IPS DF 6.9 (cell line): ENCODE results near the gene FUT7.

Source experiments
- DNase-seq: peaks from one replicate; pipeline ENCODE4 v3.0.0-alpha.2; 2013; ENCODE audit warnings: low read depth, low spot score
- H3K27ac ChIP-seq: one replicate; pipeline ENCODE4 v1.5.1; 2013; ENCODE audit warnings: low read length, control low read depth
- H3K27me3 ChIP-seq: 2 replicates; pipeline ENCODE4 v1.6.1; 2013; ENCODE audit warnings: mild to moderate bottlenecking, low read length; ENCODE audit not compliant: control insufficient read depth, insufficient read depth
- H3K36me3 ChIP-seq: 2 replicates; pipeline ENCODE4 v1.6.1; 2013; ENCODE audit warnings: low read length; ENCODE audit not compliant: control insufficient read depth, insufficient read depth
- H3K4me1 ChIP-seq: 2 replicates; pipeline ENCODE4 v1.6.1; 2013; ENCODE audit warnings: low read length; ENCODE audit not compliant: control insufficient read depth, insufficient read depth
- H3K4me3 ChIP-seq: 2 replicates; pipeline ENCODE4 v1.5.1; 2013; ENCODE audit warnings: mild to moderate bottlenecking, low read length
- H3K9me3 ChIP-seq: 2 replicates; pipeline ENCODE4 v1.6.1; 2013; ENCODE audit warnings: low read length, inconsistent platforms; ENCODE audit not compliant: control insufficient read depth, insufficient read depth
- WGBS: extraction: QIAGEN DNeasy Blood & Tissue Kit; methylation state at CpG from one replicate; pipeline ENCODE4 v1.1.7; 2013; ENCODE audit warnings: mixed read lengths, missing lambda C conversion rate; ENCODE audit not compliant: insufficient read length, insufficient coverage; 5-methylcytosine and 5-hydroxymethylcytosine counted together

FUT7 gene

DNA sequence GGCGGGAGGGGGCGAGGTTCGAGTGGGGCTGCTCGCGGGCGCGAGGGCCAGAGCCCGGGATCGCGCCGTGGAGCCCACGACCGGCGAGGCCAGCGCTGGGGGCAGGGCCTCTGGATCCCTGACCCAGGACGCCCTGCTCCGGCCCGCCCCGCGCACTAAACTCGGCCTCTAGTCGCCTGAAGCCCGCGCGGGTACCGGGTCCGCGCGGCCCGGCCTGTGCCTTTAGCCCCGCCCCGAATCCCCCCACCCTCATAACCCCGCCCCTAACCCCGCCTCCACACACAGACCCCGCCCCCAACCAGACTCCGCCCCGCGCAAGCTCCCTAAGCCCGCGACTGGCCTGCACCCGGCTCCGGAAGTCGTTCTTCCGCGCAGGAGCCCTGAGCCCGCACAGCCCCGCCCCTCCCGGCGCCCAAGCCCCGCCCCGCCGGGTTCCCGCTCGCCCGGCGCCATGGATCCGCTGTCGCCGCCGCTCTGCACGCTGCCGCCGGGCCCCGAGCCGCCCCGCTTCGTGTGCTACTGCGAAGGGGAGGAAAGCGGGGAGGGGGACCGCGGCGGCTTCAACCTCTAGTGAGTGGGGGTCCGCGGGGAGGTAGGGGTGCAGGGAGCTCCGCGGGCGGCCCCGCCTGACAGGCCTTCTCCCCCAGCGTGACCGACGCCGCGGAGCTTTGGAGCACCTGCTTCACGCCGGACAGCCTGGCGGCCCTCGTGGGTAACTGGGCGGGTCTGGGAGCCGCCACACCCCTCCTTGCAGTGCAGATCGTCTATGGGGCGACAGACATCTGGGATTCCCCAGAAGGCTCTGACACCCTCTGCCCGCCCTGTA is 39.7 kb downstream of the FUT7 start, which contains the start of gene PAXX:
PAXX (plus strand) TSS at position 430 of the 826 bp plus-strand sequence; CDS start at position 452, 22 bp downstream.
- H3K9me3 ChIP-seq: no peaks in the 10 kb centered on the region
- H3K27me3 ChIP-seq: no peaks in the 10 kb centered on the region; the same call in 1 of the 2 replicates
- no peak for DNase-seq
- H3K4me3 ChIP-seq: peak within 1 kb of the TSS; percentile 75
- peaks cover 15% of the 10 kb centered on the region for H3K4me1 ChIP-seq
- H3K36me3 ChIP-seq: no peaks in the 10 kb centered on the region; the same call in 1 of the 2 replicates
- no CpG with 5 or more reads among the region's 92 CpGs for WGBS
- no peak within 1 kb of the TSS for H3K27ac ChIP-seq

DNA sequence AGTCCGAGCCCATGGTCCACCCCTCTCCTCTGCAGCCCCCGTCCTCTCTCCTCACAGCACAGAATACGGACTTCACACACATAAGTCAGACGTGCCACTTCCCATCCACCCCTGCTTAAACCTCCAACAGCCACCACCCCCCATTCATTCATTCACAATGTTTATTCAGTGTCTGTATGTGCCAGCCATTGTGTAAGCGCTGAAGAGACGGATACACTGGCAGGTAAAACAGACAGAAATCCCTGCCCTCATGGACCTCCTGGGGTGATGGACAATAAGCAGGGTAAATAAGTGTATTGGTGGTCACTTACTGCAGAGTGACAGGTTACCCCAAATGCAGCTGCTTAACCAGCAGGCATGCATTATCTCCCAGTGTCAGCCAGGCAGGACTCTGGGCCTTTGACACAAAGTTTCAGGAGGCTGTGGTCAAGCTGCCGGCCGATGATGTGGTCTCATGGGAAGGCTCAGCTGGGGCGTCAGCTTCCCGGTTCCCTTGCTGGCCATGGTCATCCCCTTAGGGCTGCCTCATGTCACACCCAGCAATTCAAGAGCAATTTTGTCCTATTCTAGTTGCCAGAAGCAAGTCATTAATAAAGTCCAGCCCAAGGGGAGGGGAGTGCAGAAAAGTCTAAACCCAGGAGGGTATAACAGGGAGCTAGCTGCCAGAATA is 41.5 kb downstream of the FUT7 start:
- Histone ChIP-seq H3K27ac (no peak overlapping the region), H3K4me3 (no peak overlapping the region), H3K36me3 (no peaks in the 10 kb centered on the region; the same call in 1 of the 2 replicates), H3K27me3 (peaks cover 4% of the 10 kb centered on the region; the same call in 1 of the 2 replicates), H3K9me3 (no peaks in the 10 kb centered on the region), H3K4me1 (peaks cover 7% of the 10 kb centered on the region)
- DNase-seq: no peak
- WGBS: no CpG with 5 or more reads among the region's 10 CpGs

DNA sequence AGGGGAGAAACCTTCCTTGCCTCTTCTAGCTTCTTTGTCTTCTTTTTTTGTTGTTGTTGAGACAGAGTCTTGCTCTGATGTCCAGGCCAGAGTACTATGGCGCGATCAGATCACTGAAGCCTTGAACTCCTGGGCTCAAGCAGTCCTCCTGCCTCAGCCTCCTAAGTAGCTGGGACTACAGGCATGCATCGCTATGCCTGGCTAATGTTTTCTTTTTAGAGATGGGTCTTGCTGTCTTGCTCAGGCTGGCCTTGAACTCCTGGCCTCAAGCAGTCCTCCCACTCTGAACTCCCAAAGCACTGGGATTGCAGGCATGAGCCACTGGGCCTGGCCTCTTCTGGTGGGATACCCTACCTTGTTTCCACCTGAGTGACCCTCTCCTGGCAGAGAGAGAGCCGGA is 43.0 kb downstream of the FUT7 start:
- no peaks in the 10 kb centered on the region; the same call in 1 of the 2 replicates for H3K36me3 ChIP-seq
- no peaks in the 10 kb centered on the region for H3K9me3 ChIP-seq
- DNase-seq: no peak
- no peak overlapping the region for H3K27ac ChIP-seq
- peaks cover 3% of the 10 kb centered on the region; the same call in 1 of the 2 replicates for H3K4me1 ChIP-seq
- WGBS: no CpG with 5 or more reads among the region's 4 CpGs
- H3K27me3 ChIP-seq: peaks cover 8% of the 10 kb centered on the region; the same call in 1 of the 2 replicates
- no peak overlapping the region for H3K4me3 ChIP-seq

DNA sequence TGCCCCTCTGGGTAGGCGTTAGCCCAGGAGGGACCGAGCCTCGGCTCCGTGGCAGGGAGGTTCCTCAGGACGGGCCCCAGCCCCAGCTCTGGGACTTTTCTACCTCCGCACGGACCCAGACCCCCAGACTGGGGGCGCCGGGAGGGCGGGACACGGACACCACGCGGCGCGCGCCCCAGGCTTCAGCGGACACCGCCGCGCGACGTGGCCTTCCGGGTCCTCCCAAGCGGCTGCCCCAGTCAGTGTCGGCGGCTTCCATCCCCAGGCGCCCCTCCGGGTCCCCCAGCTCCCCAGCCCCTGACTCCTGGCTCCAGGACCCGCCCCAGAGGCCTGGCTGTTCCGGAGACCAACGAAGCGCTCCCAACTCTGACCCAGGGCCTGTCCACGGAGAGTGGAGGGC is 46.0 kb downstream of the FUT7 start:
- Histone ChIP-seq H3K27ac (no peak overlapping the region), H3K9me3 (no peaks in the 10 kb centered on the region), H3K36me3 (no peaks in the 10 kb centered on the region), H3K4me3 (no peak overlapping the region; the same call in 1 of the 2 replicates), H3K27me3 (peaks cover 8% of the 10 kb centered on the region; the same call in 1 of the 2 replicates), H3K4me1 (no peaks in the 10 kb centered on the region; the same call in 1 of the 2 replicates)
- no peak for DNase-seq
- WGBS: no CpG with 5 or more reads among the region's 33 CpGs

DNA sequence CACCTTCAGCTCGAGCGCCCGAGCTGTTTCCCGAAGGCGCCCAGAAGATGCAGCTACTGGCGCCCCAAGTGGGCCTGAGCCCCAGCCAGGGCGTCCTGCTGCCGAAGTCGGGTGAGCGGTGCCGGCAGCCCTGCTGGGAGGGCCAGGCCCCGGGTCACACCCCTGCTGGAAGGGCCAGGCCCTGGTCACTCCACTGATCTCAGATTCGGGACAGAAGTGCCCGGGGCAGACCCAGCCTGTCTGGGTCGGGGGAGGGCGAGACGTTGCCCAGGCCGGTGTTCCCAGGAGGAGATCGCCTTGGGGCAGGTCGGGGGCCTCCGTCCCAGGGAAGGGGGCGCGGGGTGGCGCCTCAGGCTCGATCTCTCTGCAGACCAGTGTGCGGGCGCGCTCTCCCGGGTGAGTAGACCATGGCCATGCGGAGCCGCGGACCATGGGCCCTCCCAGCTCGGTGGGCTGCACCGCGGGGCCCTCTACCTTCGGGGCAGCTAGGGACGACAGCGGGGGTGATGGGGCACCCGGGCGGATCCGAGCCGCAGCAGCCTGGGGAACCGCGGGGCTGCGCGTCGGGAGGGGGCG is 46.8 kb downstream of the FUT7 start:
- no peaks in the 10 kb centered on the region; the same call in 1 of the 2 replicates for H3K4me1 ChIP-seq
- no CpG with 5 or more reads among the region's 48 CpGs for WGBS
- peak overlapping the region; percentile 10; the same call in 1 of the 2 replicates for H3K4me3 ChIP-seq

DNA sequence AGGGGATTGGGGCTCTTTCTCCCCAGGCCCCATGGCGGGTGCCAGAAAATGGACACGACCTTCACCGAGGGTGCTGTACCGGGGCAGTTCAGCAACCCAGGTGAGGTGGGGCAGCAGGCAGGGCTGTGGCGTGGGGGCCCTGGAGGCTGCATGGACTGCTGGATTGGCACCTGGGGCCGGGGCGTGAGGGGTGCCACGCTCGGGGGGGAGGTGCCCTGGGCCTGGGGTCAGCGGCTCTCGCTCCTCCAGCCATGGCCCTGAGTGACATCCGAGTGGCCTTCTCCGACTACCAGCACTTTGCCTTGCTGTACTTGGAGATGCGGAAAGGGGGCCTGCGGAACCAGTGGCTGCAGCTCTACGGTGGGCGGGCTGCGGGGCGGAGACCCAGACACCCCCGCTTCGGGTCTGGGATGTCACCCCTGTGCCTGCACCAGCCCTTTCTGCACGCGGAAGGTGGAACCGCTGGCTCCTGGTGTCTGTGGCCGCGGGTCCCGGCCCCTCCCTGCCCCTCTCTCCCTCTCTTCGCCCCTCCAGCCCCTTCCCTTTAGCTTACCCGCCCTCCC is 47.3 kb downstream of the FUT7 start:
- WGBS: no CpG with 5 or more reads among the region's 29 CpGs
- H3K4me3 ChIP-seq: peak overlapping the region; percentile 10; the same call in 1 of the 2 replicates
- H3K36me3 ChIP-seq: no peaks in the 10 kb centered on the region
- DNase-seq: no peak
- H3K27me3 ChIP-seq: peaks cover 8% of the 10 kb centered on the region; the same call in 1 of the 2 replicates
- H3K4me1 ChIP-seq: no peaks in the 10 kb centered on the region; the same call in 1 of the 2 replicates
- no peak overlapping the region for H3K27ac ChIP-seq
- no peaks in the 10 kb centered on the region for H3K9me3 ChIP-seq

More for the DNA sequence above, 46.8 kb downstream of the FUT7 start:
- H3K36me3 ChIP-seq: no peaks in the 10 kb centered on the region
- H3K27ac ChIP-seq: no peak overlapping the region
- no peak for DNase-seq
- H3K9me3 ChIP-seq: no peaks in the 10 kb centered on the region
- H3K27me3 ChIP-seq: peaks cover 8% of the 10 kb centered on the region; the same call in 1 of the 2 replicates

DNA sequence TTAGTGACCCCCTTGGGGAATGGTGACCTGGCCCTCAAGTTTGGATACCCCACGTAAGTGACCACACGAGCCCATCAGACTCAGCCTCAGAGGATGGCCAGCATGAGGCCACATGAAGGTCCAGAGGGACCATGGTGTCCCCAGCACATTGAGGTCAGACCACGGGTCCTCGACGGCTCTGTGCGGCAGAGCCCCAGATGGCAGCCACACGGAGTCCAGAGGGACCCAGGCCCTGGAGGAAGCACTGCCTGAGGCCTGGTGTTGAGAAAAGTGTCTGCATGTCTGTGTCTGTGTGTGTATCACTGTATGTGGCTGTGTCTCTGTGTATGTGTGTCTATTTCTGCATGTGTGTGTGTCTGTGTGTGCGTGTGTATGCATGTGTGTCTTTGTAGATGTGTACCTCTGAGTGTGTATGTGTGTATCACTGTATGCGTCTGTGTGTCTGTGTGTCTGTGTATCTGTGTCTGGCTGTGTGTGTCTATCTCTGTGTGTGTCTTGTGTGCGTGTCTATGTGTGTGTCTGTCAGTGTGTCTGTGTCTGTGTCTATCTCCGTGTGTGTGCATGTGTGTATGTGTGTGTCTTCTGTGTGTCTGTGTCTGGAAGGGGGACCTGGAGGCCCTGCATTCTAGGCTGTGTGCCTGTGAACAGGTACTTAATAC is 48.1 kb downstream of the FUT7 start:
- no CpG with 5 or more reads among the region's 11 CpGs for WGBS
- H3K27ac ChIP-seq: no peak overlapping the region
- peaks cover 8% of the 10 kb centered on the region; the same call in 1 of the 2 replicates for H3K27me3 ChIP-seq

DNA sequence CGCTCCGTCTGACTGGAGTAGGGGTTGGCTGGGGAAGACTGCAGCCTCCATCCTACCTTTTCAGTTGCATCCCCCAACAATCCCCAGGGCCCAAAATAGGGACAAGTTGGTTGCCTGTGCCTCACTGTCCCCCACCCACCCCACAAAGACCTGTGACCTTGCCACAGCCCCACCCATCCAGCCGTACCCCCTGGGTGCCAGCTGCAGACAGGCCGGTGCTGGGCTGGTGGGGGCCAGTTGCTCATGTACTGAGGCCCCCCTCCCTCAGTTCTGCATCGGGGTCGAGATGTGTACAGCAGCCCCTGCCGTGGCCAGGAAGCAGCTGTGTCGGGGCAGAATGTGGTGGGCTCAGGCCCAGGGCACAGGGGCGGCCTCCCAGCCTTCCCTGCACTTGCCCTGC is 48.7 kb downstream of the FUT7 start:
- Histone ChIP-seq H3K9me3 (no peaks in the 10 kb centered on the region), H3K27ac (no peak overlapping the region), H3K27me3 (peaks cover 8% of the 10 kb centered on the region; the same call in 1 of the 2 replicates), H3K36me3 (no peaks in the 10 kb centered on the region), H3K4me3 (no peak overlapping the region), H3K4me1 (no peaks in the 10 kb centered on the region; the same call in 1 of the 2 replicates)
- DNase-seq: no peak
- WGBS: no CpG with 5 or more reads among the region's 9 CpGs

More for the DNA sequence above, 48.1 kb downstream of the FUT7 start:
- H3K4me1 ChIP-seq: no peaks in the 10 kb centered on the region; the same call in 1 of the 2 replicates
- no peaks in the 10 kb centered on the region for H3K9me3 ChIP-seq
- H3K4me3 ChIP-seq: no peak overlapping the region
- no peaks in the 10 kb centered on the region for H3K36me3 ChIP-seq
- DNase-seq: no peak

DNA sequence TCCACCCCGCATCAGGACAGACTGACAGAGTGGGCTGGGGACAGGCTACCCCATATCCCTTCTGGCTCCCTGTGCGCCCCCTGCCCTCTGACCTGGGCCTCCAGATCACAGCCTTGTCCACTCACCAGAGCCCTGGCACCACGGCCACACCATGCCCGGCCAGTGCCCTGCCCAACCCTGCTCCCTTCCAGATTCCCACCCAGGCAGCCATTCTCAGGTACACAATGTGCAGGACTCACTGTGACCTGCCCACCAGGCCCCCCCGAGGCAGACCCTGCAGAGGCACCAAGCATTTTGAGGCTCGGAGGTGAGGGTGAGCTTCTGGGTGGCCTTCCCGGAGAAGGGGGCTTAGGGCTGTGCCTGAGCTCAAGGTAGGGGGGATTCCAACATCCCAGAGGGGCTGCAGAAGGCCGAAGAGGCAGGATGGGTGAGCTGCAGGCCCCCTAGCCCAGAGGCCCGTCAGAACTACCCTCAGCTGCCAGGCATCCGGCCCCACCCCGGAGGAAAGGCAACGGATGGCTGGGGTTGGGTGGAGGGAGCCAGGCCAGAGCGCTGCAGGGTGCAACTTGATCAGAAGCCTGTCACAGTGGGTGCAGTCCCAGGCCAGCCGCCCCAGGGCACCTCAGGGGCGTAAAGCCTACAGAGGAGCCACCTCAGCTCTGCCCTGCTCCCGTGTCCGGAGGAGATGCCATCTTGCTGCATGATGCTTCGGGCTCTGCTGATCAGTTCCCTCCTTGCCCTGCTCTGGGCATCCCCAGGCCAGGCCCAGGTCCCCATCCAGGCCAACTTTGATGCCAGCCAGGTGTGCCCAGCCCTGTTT is 49.4 kb downstream of the FUT7 start, which contains the start of gene LCNL1:
LCNL1 (plus strand) TSS at position 762 of the 820 bp plus-strand sequence. CDS start 594 bp downstream, outside the sequence.
- no peak for DNase-seq
- Histone ChIP-seq H3K4me3 (no peak within 1 kb of the TSS), H3K27me3 (peaks cover 8% of the 10 kb centered on the region; the same call in 1 of the 2 replicates), H3K27ac (no peak within 1 kb of the TSS), H3K4me1 (peaks cover 2% of the 10 kb centered on the region), H3K9me3 (no peaks in the 10 kb centered on the region), H3K36me3 (no peaks in the 10 kb centered on the region)
- no CpG with 5 or more reads among the region's 18 CpGs for WGBS
